ENCODE data around the gene HAUS7. TPM values are rescaled to one million over a fixed set of nuclear protein-coding genes. Genes with fewer than 3 reads are reported as not detected.

HAUS7 gene
- 19.4 TPM for polyA plus RNA-seq (2013, experiment 1 of 2)
- 20.0 TPM for polyA plus RNA-seq (2013, experiment 2 of 2)

- Histone ChIP-seq H3K4me3 (ENCODE audit: low read length in 2 of 2) (peak within 1 kb of the TSS; percentile 70 to 93), H3K27ac (replicated peaks; ENCODE audit: low read length) (no peak within 1 kb of the TSS), H2AFZ (ENCODE audit: low read length) (peak within 1 kb of the TSS; percentile 92), H3K18ac (ENCODE audit: low read length) (no peak within 1 kb of the TSS), H2BK120ac (ENCODE audit: low read depth, low read length) (no peak within 1 kb of the TSS), H2BK12ac (ENCODE audit: low read length) (no peak within 1 kb of the TSS), H4K8ac (ENCODE audit: low read depth, low read length) (no peak within 1 kb of the TSS), H3K23ac (ENCODE audit: low read depth, low read length, poor library complexity) (no peak within 1 kb of the TSS), H3K4ac (ENCODE audit: low read length) (no peak within 1 kb of the TSS), H3K27me3 (ENCODE audit: control insufficient read depth in 3 of 3, insufficient read depth in 3 of 3, low read depth in 1 of 3, low read length in 3 of 3) (peaks cover 0 to 26% (median 3%) of the 10 kb centered on the region in 3 experiments), H3K4me2 (ENCODE audit: insufficient read depth, low read length, poor library complexity, severe bottlenecking) (peak within 1 kb of the TSS; percentile 57), H3K9ac (ENCODE audit: low read depth, low read length, poor library complexity) (peak within 1 kb of the TSS; percentile 72), H4K91ac (ENCODE audit: low read depth, low read length, poor library complexity) (no peak within 1 kb of the TSS), H3K36me3 (replicated peaks in 1 of 2; ENCODE audit: control insufficient read depth in 2 of 2, insufficient read depth in 2 of 2, low read length in 2 of 2) (peaks cover 2 to 10% of the 10 kb centered on the region in 2 donors), H3K14ac (ENCODE audit: low read length) (no peak within 1 kb of the TSS), H2BK15ac (ENCODE audit: low read length) (no peak within 1 kb of the TSS), H3K9me3 (replicated peaks in 1 of 2; ENCODE audit: control insufficient read depth in 2 of 2, insufficient read depth in 1 of 2, low read depth in 1 of 2, low read length in 2 of 2) (no peaks in the 10 kb centered on the region), H2AK5ac (ENCODE audit: low read depth, low read length) (no peak within 1 kb of the TSS), H3K4me1 (ENCODE audit: control insufficient read depth in 2 of 2, insufficient read depth in 1 of 2, low read depth in 1 of 2, low read length in 2 of 2) (peaks cover 0 to 6% of the 10 kb centered on the region in 2 donors), H2BK5ac (ENCODE audit: low read length) (no peak within 1 kb of the TSS), H3K79me1 (ENCODE audit: low read depth, low read length) (no peaks in the 10 kb centered on the region)
- WGBS, 2 donors (ENCODE audit: extremely low coverage in 2 of 2, insufficient read length in 2 of 2, insufficient replicate concordance in 1 of 2): no CpG with 5 or more reads among the region's 70 CpGs
- peak; percentile 81 for DNase-seq (ENCODE audit: low spot score)
Measured at GRCh38 chrX:153470411-153471363, at the start of gene HAUS7. Gene HAUS7, minus strand, starts transcription at chrX:153470576. Its CDS starts 19 bp downstream, at chrX:153470557.

DNA sequence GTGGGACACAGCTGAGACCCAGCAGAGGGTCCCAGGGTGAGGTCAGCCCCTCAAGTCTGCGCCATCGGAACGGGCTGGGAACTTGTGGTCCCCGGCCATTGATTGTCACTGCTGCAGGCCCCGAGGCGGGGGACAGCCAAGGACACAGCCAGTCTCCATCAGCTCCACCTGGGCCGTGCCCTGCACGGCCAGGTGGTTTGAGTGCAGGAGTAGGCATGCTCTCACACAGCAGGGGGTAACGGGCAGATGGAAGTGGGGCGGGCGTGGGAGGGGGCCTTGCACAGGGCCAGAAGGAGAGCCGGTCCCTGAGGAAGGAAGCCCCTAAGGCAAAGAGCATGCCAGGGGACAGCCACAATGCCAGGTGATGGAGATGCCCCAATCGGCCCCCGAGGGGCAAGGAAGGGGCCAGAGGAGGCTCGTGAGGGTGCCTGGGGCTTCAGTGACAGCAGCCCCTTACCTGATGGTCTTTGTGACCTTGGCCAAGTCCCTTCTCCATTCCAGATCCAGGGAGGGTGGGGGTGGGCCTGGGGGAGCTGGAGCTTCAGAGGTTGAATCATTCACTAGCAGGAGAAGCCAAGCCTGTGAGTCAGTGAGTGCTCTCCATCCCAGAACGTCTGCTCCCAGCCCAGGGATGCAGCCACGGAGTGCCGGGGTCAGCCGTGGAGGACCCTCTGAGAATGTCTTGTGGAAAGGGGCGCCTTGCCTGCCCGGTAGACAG lies 49.4 kb upstream of the HAUS7 start:
- Histone ChIP-seq H3K23ac (ENCODE audit: low read depth, low read length, poor library complexity) (no peak overlapping the region), H3K27ac (replicated peaks; ENCODE audit: low read length) (no peak overlapping the region), H3K27me3 (ENCODE audit: control insufficient read depth in 3 of 3, insufficient read depth in 3 of 3, low read depth in 1 of 3, low read length in 3 of 3) (peaks cover 0 to 91% (median 36%) of the 10 kb centered on the region in 3 experiments), H2BK15ac (ENCODE audit: low read length) (no peak overlapping the region), H3K4ac (ENCODE audit: low read length) (no peak overlapping the region), H3K79me1 (ENCODE audit: low read depth, low read length) (no peaks in the 10 kb centered on the region), H3K4me3 (ENCODE audit: low read length in 2 of 2) (no peak overlapping the region), H2BK5ac (ENCODE audit: low read length) (no peak overlapping the region), H3K14ac (ENCODE audit: low read length) (no peak overlapping the region), H3K18ac (ENCODE audit: low read length) (no peak overlapping the region), H2BK12ac (ENCODE audit: low read length) (no peak overlapping the region), H2AK5ac (ENCODE audit: low read depth, low read length) (no peak overlapping the region), H3K9ac (ENCODE audit: low read depth, low read length, poor library complexity) (no peak overlapping the region), H3K36me3 (replicated peaks in 1 of 2; ENCODE audit: control insufficient read depth in 2 of 2, insufficient read depth in 2 of 2, low read length in 2 of 2) (no peaks in the 10 kb centered on the region), H4K91ac (ENCODE audit: low read depth, low read length, poor library complexity) (no peak overlapping the region), H2BK120ac (ENCODE audit: low read depth, low read length) (no peak overlapping the region), H2AFZ (ENCODE audit: low read length) (no peak overlapping the region), H4K8ac (ENCODE audit: low read depth, low read length) (no peak overlapping the region), H3K9me3 (replicated peaks in 1 of 2; ENCODE audit: control insufficient read depth in 2 of 2, insufficient read depth in 1 of 2, low read depth in 1 of 2, low read length in 2 of 2) (no peaks in the 10 kb centered on the region), H3K4me2 (ENCODE audit: insufficient read depth, low read length, poor library complexity, severe bottlenecking) (no peak overlapping the region), H3K4me1 (ENCODE audit: control insufficient read depth in 2 of 2, insufficient read depth in 1 of 2, low read depth in 1 of 2, low read length in 2 of 2) (no peaks in the 10 kb centered on the region)
- WGBS, 2 donors (ENCODE audit: extremely low coverage in 2 of 2, insufficient read length in 2 of 2, insufficient replicate concordance in 1 of 2): no CpG with 5 or more reads among the region's 21 CpGs
- no peak for DNase-seq (ENCODE audit: low spot score)

GRCh38 chrX:153517946-153518834 lies 47.8 kb upstream of the HAUS7 start:
- no CpG with 5 or more reads among the region's 70 CpGs for WGBS, 2 donors (ENCODE audit: extremely low coverage in 2 of 2, insufficient read length in 2 of 2, insufficient replicate concordance in 1 of 2)
- no peak overlapping the region for H3K4ac ChIP-seq (ENCODE audit: low read length)
- H4K8ac ChIP-seq (ENCODE audit: low read depth, low read length): no peak overlapping the region
- no peak overlapping the region for H2BK12ac ChIP-seq (ENCODE audit: low read length)
- peak overlapping the region; percentile 57 for H3K4me2 ChIP-seq (ENCODE audit: insufficient read depth, low read length, poor library complexity, severe bottlenecking)
- H2BK5ac ChIP-seq (ENCODE audit: low read length): no peak overlapping the region
- no peak overlapping the region for H3K18ac ChIP-seq (ENCODE audit: low read length)
- no peaks in the 10 kb centered on the region for H3K79me1 ChIP-seq (ENCODE audit: low read depth, low read length)
- H2AFZ ChIP-seq (ENCODE audit: low read length): no peak overlapping the region
- no peak overlapping the region for H2AK5ac ChIP-seq (ENCODE audit: low read depth, low read length)
- H3K4me1 ChIP-seq (ENCODE audit: control insufficient read depth in 2 of 2, insufficient read depth in 1 of 2, low read depth in 1 of 2, low read length in 2 of 2): no peaks in the 10 kb centered on the region
- H3K9me3 ChIP-seq (replicated peaks in 1 of 2; ENCODE audit: control insufficient read depth in 2 of 2, insufficient read depth in 1 of 2, low read depth in 1 of 2, low read length in 2 of 2): no peaks in the 10 kb centered on the region
- no peak overlapping the region for H3K9ac ChIP-seq (ENCODE audit: low read depth, low read length, poor library complexity)
- DNase-seq (ENCODE audit: low spot score): no peak
- H2BK120ac ChIP-seq (ENCODE audit: low read depth, low read length): no peak overlapping the region
- no peaks in the 10 kb centered on the region for H3K36me3 ChIP-seq (replicated peaks in 1 of 2; ENCODE audit: control insufficient read depth in 2 of 2, insufficient read depth in 2 of 2, low read length in 2 of 2)
- no peak overlapping the region for H4K91ac ChIP-seq (ENCODE audit: low read depth, low read length, poor library complexity)
- no peak overlapping the region for H3K14ac ChIP-seq (ENCODE audit: low read length)
- H3K4me3 ChIP-seq (ENCODE audit: low read length in 2 of 2): peak overlapping the region in 1 of 2 donors; percentile 74
- H2BK15ac ChIP-seq (ENCODE audit: low read length): no peak overlapping the region
- no peak overlapping the region for H3K23ac ChIP-seq (ENCODE audit: low read depth, low read length, poor library complexity)
- no peak overlapping the region for H3K27ac ChIP-seq (replicated peaks; ENCODE audit: low read length)
- peaks cover 0 to 82% (median 36%) of the 10 kb centered on the region in 3 experiments for H3K27me3 ChIP-seq (ENCODE audit: control insufficient read depth in 3 of 3, insufficient read depth in 3 of 3, low read depth in 1 of 3, low read length in 3 of 3)

All from neuronal stem cell (in vitro differentiated cells).